HG03439 (cell line): ENCODE measurements around the gene PSD.

Source experiments
- ATAC-seq: cut with Tn5 transposase; IDR thresholded peaks from one replicate; pipeline ENCODE4 v1.9.1; 2021; ENCODE audit warnings: mild to moderate bottlenecking, moderate library complexity; ENCODE audit not compliant: unreplicated experiment

Gene PSD

DNA sequence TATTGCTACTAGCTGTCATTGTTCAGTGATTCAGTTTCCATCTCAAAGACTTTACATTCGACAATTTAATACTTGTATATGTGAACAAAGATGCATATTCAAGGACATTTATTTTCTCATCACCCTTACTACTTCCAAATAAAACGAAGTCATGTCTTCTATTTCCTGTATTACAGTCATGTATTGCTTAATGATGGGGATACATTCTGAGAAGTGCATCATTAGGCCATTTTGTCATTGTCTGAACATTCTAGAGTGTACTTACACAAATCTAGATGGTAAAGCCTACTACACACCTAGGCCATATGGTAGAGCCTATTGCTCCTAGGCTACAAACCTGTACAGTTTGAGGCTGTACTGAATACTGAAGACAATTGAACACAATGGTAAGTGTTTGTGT lies 26.3 kb upstream of the PSD start:
- no peak for ATAC-seq

GRCh38 chr10:102438374-102438773 lies 19.8 kb upstream of the PSD start:
- ATAC-seq, result no peak

GRCh38 chr10:102437515-102437914 lies 18.9 kb upstream of the PSD start:
- no peak for ATAC-seq

DNA sequence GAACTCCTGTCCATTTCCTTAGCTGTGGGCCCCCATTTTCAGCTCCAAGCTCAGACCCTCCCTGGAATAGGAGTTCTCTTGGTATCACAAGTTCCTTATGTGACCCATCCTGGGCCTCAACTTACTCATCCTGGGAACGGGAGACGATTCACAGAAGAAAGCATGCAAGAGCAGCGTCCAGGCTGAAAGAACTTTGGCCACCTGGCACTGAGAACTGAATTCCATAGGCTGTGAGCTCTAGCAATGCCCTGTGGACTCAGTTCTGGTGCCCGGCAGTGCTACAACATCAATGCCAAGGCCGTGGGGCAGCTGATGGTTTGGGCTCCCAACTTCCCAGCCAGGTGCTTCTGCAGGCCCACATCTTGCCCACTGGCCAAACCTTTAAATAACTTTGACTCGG lies 17.7 kb upstream of the PSD start:
- no peak for ATAC-seq

DNA sequence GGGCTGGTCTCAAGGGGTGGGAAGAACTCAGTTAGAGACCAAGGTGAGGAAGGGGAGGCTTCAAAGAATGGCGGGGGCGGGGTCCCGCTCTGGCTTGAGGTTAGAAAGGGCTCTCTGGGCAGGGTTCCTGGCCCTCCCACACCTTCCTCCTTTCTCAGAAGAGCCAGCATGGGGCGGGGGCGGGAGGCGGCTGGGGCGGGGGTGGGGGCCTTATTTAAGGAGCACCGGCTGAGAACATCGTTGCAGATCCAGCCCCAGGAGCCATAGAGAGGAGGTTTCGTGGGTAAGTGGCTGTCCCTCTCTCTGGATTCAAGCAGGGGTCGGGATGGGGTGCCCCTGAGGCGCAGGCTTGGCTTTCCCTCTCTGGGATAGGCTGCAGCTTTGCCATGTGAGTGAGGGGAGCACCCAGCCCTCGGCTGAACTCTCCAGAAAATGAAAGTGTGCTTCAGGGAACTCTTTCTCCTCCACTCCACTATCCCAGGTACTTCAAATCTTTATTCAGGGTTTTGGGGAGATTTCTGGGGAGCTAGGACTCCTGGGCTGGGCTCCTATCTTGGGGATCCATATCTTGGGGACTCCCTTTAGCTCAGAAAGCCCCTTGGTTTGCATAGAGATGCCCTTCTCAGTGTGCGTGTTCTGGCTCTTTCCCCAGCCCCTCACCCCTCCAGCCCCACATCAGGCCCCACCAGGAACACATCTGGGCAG lies 17.1 kb upstream of the PSD start:
- ATAC-seq, result no peak

GRCh38 chr10:102435133-102435497 lies 16.5 kb upstream of the PSD start:
- no peak for ATAC-seq

DNA sequence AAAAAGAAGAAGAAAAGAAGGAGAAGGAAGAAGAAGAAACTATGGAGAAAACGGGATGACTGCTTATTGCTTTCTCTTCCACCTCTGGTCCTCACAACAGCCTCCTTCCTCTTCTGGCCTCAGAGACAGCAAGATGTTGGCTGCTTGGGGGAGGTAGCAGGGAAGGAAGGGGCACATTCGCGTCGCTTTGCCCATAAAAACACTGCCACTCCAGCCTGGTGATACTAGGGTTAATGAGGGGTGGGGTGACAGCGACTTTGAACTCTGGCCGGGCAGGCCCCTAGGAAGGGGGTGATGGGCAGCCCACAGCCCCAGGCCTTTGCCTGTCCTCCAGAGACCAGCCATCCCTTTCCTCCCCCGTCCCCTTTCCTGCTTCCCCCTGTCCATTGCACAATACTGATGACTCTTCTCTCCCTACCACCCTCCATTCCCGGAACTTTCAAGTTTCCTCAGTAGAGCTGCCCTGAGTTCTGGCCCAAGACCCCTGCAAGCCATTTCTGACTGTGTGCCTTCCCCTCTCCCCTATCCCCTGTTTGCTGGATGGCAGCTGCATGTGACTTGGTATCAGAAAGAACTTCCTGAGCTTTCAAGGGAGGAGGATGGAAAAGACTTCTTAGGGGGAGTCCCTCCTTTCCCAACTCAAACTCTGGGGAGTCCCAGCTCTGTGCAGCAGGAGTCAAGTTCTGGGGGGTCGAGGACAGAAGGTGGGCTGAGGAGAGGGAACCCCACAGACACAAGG lies 16.0 kb upstream of the PSD start:
- no peak for ATAC-seq

GRCh38 chr10:102433619-102434046 lies 15.0 kb upstream of the PSD start:
- ATAC-seq, result no peak

GRCh38 chr10:102432162-102432950 lies 13.8 kb upstream of the PSD start, which contains the start of gene CUEDC2:
TSS of gene CUEDC2 (minus strand) at chr10:102432574. CDS start at chr10:102425188, 7,386 bp downstream.
- ATAC-seq, result peak; percentile 89

GRCh38 chr10:102431452-102432124 lies 13.0 kb upstream of the PSD start:
- ATAC-seq, result no peak

- no peak for ATAC-seq
Observed at GRCh38 chr10:102429468-102429867, 10.9 kb upstream of the PSD start.

DNA sequence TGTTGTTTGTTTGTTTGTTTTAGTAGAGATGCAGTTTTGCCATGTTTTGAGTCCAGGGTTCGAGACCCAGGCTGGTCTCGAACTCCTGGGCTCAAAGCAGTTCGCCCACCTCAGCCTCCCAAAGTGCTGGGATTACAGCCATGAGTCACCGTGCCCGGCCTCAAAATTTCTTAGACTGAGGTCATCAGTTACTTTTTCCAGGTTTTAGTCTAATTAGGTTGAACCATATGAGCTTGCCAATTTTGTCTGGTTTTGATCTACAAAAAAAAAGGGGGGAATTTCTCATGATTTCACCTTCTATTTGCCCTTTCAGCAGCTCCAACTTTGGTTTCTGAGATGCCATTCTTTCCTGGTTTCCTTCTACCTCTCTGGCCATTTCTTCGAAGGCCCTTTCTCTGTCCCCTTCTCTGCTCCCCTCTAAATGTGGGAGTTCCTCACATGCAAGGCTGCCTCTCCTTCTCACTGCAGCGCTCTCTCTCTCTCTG lies 8.3 kb upstream of the PSD start:
- no peak for ATAC-seq

DNA sequence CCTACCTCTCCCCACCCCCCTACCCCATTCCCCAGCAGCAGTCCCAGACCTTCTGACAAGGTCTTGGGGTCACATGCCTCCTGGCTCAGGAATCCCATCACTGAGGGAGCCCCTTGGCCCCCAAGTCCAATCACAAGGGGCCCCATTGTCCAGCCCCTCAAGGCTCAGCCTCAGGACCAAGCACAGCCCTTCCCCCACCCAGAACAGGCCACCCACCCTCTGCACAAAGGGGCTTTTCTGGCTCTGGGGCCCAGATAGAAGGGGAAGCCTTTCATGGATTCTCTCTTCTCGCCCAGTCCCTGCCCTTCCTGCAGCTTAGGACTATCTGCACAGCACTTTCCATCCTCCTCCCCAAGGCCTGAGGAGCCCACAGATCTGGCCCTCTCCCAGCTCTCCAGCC lies 6.9 kb upstream of the PSD start:
- no peak for ATAC-seq

DNA sequence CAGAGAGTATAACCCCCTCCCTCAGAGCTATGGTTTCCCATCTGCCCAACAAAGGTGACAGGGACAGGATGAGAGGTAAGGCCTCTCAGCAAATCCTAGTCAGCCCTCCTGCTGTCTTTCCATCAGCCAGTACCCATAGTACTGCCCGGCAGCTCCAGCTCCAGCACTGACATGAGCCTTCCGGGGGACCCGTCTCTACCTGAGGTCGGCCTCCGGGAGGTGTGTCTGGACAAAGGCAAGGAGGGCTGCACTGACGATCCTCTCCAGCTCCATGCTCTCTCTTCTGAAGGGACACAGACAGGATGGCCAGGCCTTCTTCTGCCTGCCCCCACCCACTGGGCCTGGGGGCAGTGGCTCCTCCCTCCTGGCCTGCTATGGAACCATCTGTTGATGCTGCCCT lies 6.3 kb upstream of the PSD start:
- ATAC-seq, result no peak

- ATAC-seq, result no peak
Observed at GRCh38 chr10:102424145-102424544, 5.6 kb upstream of the PSD start.

- ATAC-seq, result no peak
Observed at GRCh38 chr10:102423372-102423968, 4.9 kb upstream of the PSD start.

DNA sequence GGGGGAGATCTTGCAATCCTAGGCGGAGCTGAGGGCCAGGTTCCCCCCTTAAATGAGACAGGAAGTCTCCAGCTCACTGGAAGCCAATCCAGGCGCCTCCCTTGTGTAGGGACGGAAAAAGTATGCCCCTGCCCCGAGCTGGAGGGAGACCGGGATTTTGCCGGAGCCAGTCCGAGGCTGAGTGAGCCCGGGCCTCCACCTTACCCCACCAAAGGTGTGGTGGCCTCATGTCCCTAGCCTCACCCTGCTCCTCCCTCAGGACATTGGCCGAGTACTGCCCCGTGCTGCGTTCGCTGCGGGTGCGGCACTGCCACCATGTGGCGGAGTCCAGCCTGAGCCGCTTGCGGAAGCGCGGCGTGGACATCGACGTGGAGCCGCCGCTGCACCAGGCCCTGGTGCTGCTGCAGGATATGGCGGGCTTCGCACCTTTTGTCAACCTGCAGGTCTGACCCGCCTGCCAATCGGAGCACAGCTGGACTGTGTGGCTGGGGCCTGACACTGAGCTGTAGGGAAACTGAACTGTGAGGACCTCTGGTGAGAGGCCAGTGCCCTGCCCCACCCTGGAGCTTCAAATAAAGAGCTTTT lies 4.1 kb upstream of the PSD start:
- ATAC-seq, result no peak

DNA sequence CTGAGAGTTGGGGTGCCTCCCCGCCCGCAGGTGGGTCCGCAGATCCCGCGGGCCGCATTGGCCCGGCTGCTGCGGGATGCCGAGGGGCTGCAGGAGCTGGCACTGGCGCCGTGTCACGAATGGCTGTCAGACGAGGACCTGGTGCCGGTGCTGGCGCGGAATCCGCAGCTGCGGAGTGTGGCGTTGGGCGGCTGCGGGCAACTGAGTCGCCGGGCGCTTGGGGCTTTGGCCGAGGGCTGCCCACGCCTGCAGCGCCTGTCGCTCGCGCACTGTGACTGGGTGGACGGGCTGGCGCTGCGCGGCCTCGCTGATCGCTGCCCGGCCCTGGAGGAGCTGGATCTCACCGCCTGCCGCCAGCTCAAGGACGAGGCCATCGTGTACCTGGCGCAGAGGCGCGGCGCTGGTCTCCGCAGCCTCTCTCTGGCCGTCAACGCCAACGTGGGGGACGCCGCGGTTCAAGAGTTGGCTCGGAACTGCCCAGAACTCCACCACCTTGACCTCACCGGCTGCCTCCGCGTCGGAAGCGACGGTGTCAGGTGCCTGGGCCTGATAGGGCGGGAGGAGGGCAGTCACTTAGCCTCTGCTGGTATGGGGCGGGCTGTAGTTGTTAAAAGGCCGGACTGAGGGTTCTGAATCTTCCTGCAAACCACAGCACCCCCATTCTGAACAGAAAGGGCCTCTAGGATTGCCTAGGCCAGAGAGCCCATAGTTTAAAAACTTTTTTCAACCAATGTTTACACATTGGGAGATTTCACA lies 3.4 kb upstream of the PSD start:
- peak; percentile 3 for ATAC-seq

DNA sequence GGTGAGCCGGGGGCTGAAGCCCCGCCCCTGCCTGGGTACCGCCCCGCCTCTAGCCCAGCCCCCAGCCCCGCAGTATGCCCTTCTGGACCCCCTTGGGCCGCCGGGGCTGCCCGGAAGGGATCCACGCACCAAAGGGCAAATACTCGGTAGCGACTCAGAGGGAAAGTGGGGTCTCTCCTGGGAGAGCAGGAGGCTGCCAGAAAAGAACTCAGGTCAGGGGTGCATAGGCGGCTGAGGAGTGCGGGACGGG lies 2.8 kb upstream of the PSD start:
- ATAC-seq, result no peak
